Measurements from ENCODE around the gene ATP8B2.

Gene ATP8B2

GRCh38 chr1:154386643-154387352 lies 61.5 kb downstream of the ATP8B2 start:
- no peak for DNase-seq (ENCODE audit: low spot score)
- no peak overlapping the region for H3K4me3 ChIP-seq
- TF ChIP-seq CTCF (IDR thresholded peaks at IDR 0.05) = no peak
- H3K27ac ChIP-seq = no peak overlapping the region

- no peak overlapping the region for H3K27ac ChIP-seq
- no peak for DNase-seq (ENCODE audit: low spot score)
- no peak for TF ChIP-seq CTCF (IDR thresholded peaks at IDR 0.05)
- no peak overlapping the region for H3K4me3 ChIP-seq
Observed at GRCh38 chr1:154391086-154391770, 65.9 kb downstream of the ATP8B2 start.

- H3K27ac ChIP-seq = no peak overlapping the region
- H3K4me3 ChIP-seq = no peak overlapping the region
- no peak for TF ChIP-seq CTCF (IDR thresholded peaks at IDR 0.05)
- no peak for DNase-seq (ENCODE audit: low spot score)
Observed at GRCh38 chr1:154398141-154398540, 72.8 kb downstream of the ATP8B2 start.

GRCh38 chr1:154398678-154399077 lies 73.4 kb downstream of the ATP8B2 start:
- no peak for TF ChIP-seq CTCF (IDR thresholded peaks at IDR 0.05)
- DNase-seq (ENCODE audit: low spot score) = no peak
- Histone ChIP-seq H3K27ac (no peak overlapping the region), H3K4me3 (no peak overlapping the region)

- no peak for DNase-seq (ENCODE audit: low spot score)
- no peak overlapping the region for H3K27ac ChIP-seq
- H3K4me3 ChIP-seq = no peak overlapping the region
- TF ChIP-seq CTCF (IDR thresholded peaks at IDR 0.05) = no peak
Observed at GRCh38 chr1:154400381-154400801, 75.1 kb downstream of the ATP8B2 start.

Measured in coronary artery (tissue), 2 donors.